ENCODE measurements around the gene IFI27L2.
A peak's percentile ranks its signal among the peaks of the same experiment; 100 is the strongest.

Gene IFI27L2

GRCh38 chr14:94153750-94154342 is 24.4 kb upstream of the IFI27L2 start:
- DNase-seq, result no peak

GRCh38 chr14:94152676-94153075 is 23.3 kb upstream of the IFI27L2 start:
- DNase-seq, result no peak

GRCh38 chr14:94145902-94146527 is 16.6 kb upstream of the IFI27L2 start:
- DNase-seq, result no peak

GRCh38 chr14:94144765-94145164 is 15.4 kb upstream of the IFI27L2 start:
- DNase-seq, result no peak

- DNase-seq, result no peak
Measured at GRCh38 chr14:94143711-94144110, 14.3 kb upstream of the IFI27L2 start.

GRCh38 chr14:94143239-94143638 is 13.8 kb upstream of the IFI27L2 start:
- DNase-seq, result no peak

- no peak for DNase-seq
Measured at GRCh38 chr14:94142836-94143235, 13.4 kb upstream of the IFI27L2 start.

- DNase-seq, result no peak
Measured at GRCh38 chr14:94142247-94142646, 12.8 kb upstream of the IFI27L2 start.

- DNase-seq, result no peak
Measured at GRCh38 chr14:94139421-94139820, 10.0 kb upstream of the IFI27L2 start.

- DNase-seq, result no peak
Measured at GRCh38 chr14:94139006-94139405, 9.6 kb upstream of the IFI27L2 start.

GRCh38 chr14:94138251-94138650 is 8.8 kb upstream of the IFI27L2 start:
- DNase-seq, result no peak

- peak in 56 of 58 donors; percentile 15 to 95 (median 75) for DNase-seq
Measured at GRCh38 chr14:94136575-94137331, 7.3 kb upstream of the IFI27L2 start.

- DNase-seq, result no peak
Measured at GRCh38 chr14:94135476-94135875, 6.1 kb upstream of the IFI27L2 start.

- peak in 31 of 58 donors; percentile 6 to 77 (median 36) for DNase-seq
Measured at GRCh38 chr14:94132285-94132887, 3.0 kb upstream of the IFI27L2 start.

GRCh38 chr14:94129758-94130414 is 482 bp upstream of the IFI27L2 start:
- peak in 13 of 58 donors; percentile 7 to 54 (median 22) for DNase-seq

GRCh38 chr14:94128216-94128839 is 1.1 kb downstream of the IFI27L2 start:
- DNase-seq, result no peak

- DNase-seq, result no peak
Measured at GRCh38 chr14:94127330-94127729, 2.1 kb downstream of the IFI27L2 start.

GRCh38 chr14:94126800-94127199 is 2.6 kb downstream of the IFI27L2 start:
- no peak for DNase-seq

GRCh38 chr14:94126419-94126677 is 3.1 kb downstream of the IFI27L2 start:
- DNase-seq, result no peak

GRCh38 chr14:94125659-94126418 is 3.6 kb downstream of the IFI27L2 start:
- no peak for DNase-seq

All from anterior cingulate cortex (tissue), 58 donors.